ENCODE measurements around the gene ANTXR1.
"Not testable (repeated sequence)": the region's sequence is repeated elsewhere in the genome, so short reads cannot be mapped to it uniquely, and the experiment has no call there.

The ANTXR1 gene

GRCh38 chr2:69237070-69237670 lies 224.2 kb downstream of the ANTXR1 start:
- DNase-seq (ENCODE audit: low read depth): no peak

GRCh38 chr2:69238449-69239031 lies 225.6 kb downstream of the ANTXR1 start:
- DNase-seq (ENCODE audit: low read depth): peak; percentile 84

GRCh38 chr2:69241093-69241492 lies 228.1 kb downstream of the ANTXR1 start:
- no peak for DNase-seq (ENCODE audit: low read depth)

- DNase-seq (ENCODE audit: low read depth): no peak
Measured at GRCh38 chr2:69241664-69242514, 228.9 kb downstream of the ANTXR1 start.

GRCh38 chr2:69242651-69243051 lies 229.7 kb downstream of the ANTXR1 start:
- DNase-seq (ENCODE audit: low read depth): no peak

- no peak for DNase-seq (ENCODE audit: low read depth)
Measured at GRCh38 chr2:69243652-69244051, 230.7 kb downstream of the ANTXR1 start.

GRCh38 chr2:69244882-69245281 lies 231.9 kb downstream of the ANTXR1 start:
- DNase-seq (ENCODE audit: low read depth): no peak

- no peak for DNase-seq (ENCODE audit: low read depth)
Measured at GRCh38 chr2:69247583-69247982, 234.6 kb downstream of the ANTXR1 start.

GRCh38 chr2:69248232-69248631 lies 235.3 kb downstream of the ANTXR1 start:
- no peak for DNase-seq (ENCODE audit: low read depth)

- DNase-seq (ENCODE audit: low read depth): no peak
Measured at GRCh38 chr2:69250981-69251380, 238.0 kb downstream of the ANTXR1 start.

GRCh38 chr2:69251943-69252342 lies 239.0 kb downstream of the ANTXR1 start:
- DNase-seq (ENCODE audit: low read depth): no peak

- DNase-seq (ENCODE audit: low read depth): peak; percentile 15
Measured at GRCh38 chr2:69253112-69253511, 240.1 kb downstream of the ANTXR1 start.

GRCh38 chr2:69253611-69254301 lies 240.8 kb downstream of the ANTXR1 start:
- peak; percentile 99 for DNase-seq (ENCODE audit: low read depth)

GRCh38 chr2:69255760-69256159 lies 242.8 kb downstream of the ANTXR1 start:
- no peak for DNase-seq (ENCODE audit: low read depth)

GRCh38 chr2:69259994-69260591 lies 247.1 kb downstream of the ANTXR1 start:
- DNase-seq (ENCODE audit: low read depth): not testable (repeated sequence)

- DNase-seq (ENCODE audit: low read depth): peak; percentile 74
Measured at GRCh38 chr2:69260666-69261065, 247.7 kb downstream of the ANTXR1 start.

- no peak for DNase-seq (ENCODE audit: low read depth)
Measured at GRCh38 chr2:69269330-69269729, 256.4 kb downstream of the ANTXR1 start.

- DNase-seq (ENCODE audit: low read depth): no peak
Measured at GRCh38 chr2:69271831-69272257, 258.9 kb downstream of the ANTXR1 start.

GRCh38 chr2:69272803-69273471 lies 260.0 kb downstream of the ANTXR1 start:
- DNase-seq (ENCODE audit: low read depth): no peak

GRCh38 chr2:69275490-69275889 lies 262.5 kb downstream of the ANTXR1 start:
- no peak for DNase-seq (ENCODE audit: low read depth)

- DNase-seq (ENCODE audit: low read depth): no peak
Measured at GRCh38 chr2:69278366-69278765, 265.4 kb downstream of the ANTXR1 start.

GRCh38 chr2:69279211-69279610 lies 266.2 kb downstream of the ANTXR1 start:
- DNase-seq (ENCODE audit: low read depth): no peak

All from ELR (cell line).